Keratinocyte (primary cell): ENCODE data around the gene DUSP3. TPM values are rescaled to one million over a fixed set of nuclear protein-coding genes. Genes with fewer than 3 reads are reported as not detected.
A peak's percentile ranks its signal among the peaks of the same experiment; 100 is the strongest.

Experiments used
- DNase-seq: peaks from one replicate; pipeline ENCODE4 v3.0.0-alpha.2; 2011; ENCODE audit warnings: low read depth, missing footprints, low spot score
- FAIRE-seq: peaks from 2 replicates; lab custom pipeline; 2011; peaks lifted over from hg19 to GRCh38; lab: Jason Lieb, UNC
- H2AFZ ChIP-seq: 2 replicates; pipeline ENCODE4 v1.6.0; 2012; ENCODE audit warnings: low read length, control low read depth, inconsistent platforms; ENCODE audit not compliant: control insufficient read depth
- H3K27ac ChIP-seq: 2 replicates; pipeline ENCODE4 v1.5.1; 2011; ENCODE audit warnings: low read length; ENCODE audit not compliant: control insufficient read depth, insufficient read depth
- H3K27me3 ChIP-seq: 3 replicates; pipeline ENCODE4 v1.6.0; 2011; ENCODE audit warnings: low read length; ENCODE audit not compliant: control insufficient read depth, insufficient read depth; ENCODE audit errors: extremely low read depth
- H3K36me3 ChIP-seq, 2 experiments: 2 replicates in 1 of 2; 3 replicates in 1 of 2; pipeline ENCODE4 v1.5.1; 2011; ENCODE audit warnings: low read length in 2 of 2, mild to moderate bottlenecking in 1 of 2; ENCODE audit not compliant: control insufficient read depth in 2 of 2, insufficient read depth in 2 of 2; ENCODE audit errors: extremely low read depth in 1 of 2
- H3K4me1 ChIP-seq: 3 replicates; pipeline ENCODE4 v1.5.1; 2011; ENCODE audit warnings: low read length; ENCODE audit not compliant: control insufficient read depth, insufficient read depth; ENCODE audit errors: extremely low read depth
- H3K4me2 ChIP-seq: 3 replicates; pipeline ENCODE4 v1.6.0; 2011; ENCODE audit warnings: low read depth, low read length; ENCODE audit not compliant: control insufficient read depth, insufficient read depth; ENCODE audit errors: extremely low read depth
- H3K4me3 ChIP-seq, 3 experiments: fragments of 200-600 bp in 1 of 3; sonication (generic) in 1 of 3; 2 replicates in 2 of 3; 3 replicates in 1 of 3; pipeline ENCODE4 v1.5.1; 2011 to 2016; ENCODE audit warnings: low read length in 3 of 3, mild to moderate bottlenecking in 3 of 3, control low read depth in 2 of 3, inconsistent platforms in 1 of 3, low read depth in 1 of 3, mixed read lengths in 1 of 3, mixed run types in 1 of 3, moderate library complexity in 1 of 3; ENCODE audit not compliant: control insufficient read depth in 2 of 3, insufficient read depth in 2 of 3; ENCODE audit errors: extremely low read depth in 1 of 3
- H3K79me2 ChIP-seq: 2 replicates; pipeline ENCODE4 v1.6.0; 2012; ENCODE audit warnings: low read length; ENCODE audit not compliant: control insufficient read depth, insufficient read depth
- H3K9ac ChIP-seq: 3 replicates; pipeline ENCODE4 v1.6.0; 2011; ENCODE audit warnings: low read length; ENCODE audit not compliant: control insufficient read depth, insufficient read depth; ENCODE audit errors: extremely low read depth
- H3K9me1 ChIP-seq: 3 replicates; pipeline ENCODE4 v1.6.0; 2011; ENCODE audit warnings: low read length; ENCODE audit not compliant: control insufficient read depth, insufficient read depth; ENCODE audit errors: extremely low read depth
- H3K9me3 ChIP-seq: 2 replicates; pipeline ENCODE4 v1.5.1; 2012; ENCODE audit warnings: low read depth, low read length; ENCODE audit not compliant: control insufficient read depth
- H4K20me1 ChIP-seq: 3 replicates; pipeline ENCODE4 v1.6.0; 2011; ENCODE audit warnings: low read length; ENCODE audit not compliant: control insufficient read depth, insufficient read depth; ENCODE audit errors: extremely low read depth
- CTCF ChIP-seq, 3 experiments: IDR thresholded peaks in 1 of 3; conservative IDR thresholded peaks in 1 of 3; optimal IDR thresholded peaks in 1 of 3; 2 replicates in 2 of 3; 3 replicates in 1 of 3; pipeline versions ENCODE3 to v1.5.1; 2011; ENCODE audit warnings: low read length in 3 of 3, mild to moderate bottlenecking in 3 of 3, moderate library complexity in 2 of 3, control low read depth in 1 of 3, inconsistent platforms in 1 of 3; ENCODE audit not compliant: insufficient read depth in 2 of 3; ENCODE audit errors: extremely low read depth in 1 of 3
- EZH2 ChIP-seq: IDR thresholded peaks from one replicate; pipeline ENCODE4 v1.6.1; 2012; ENCODE audit warnings: inconsistent platforms, mild to moderate bottlenecking, low read length, moderate library complexity
- dilution Hi-C: fragments of 300-500 bp; cut with MboI; formaldehyde crosslinking; loops from one replicate; pipeline ENCODE4 v1.7.0; 2020; ENCODE audit warnings: low sequenced_read_pairs; ENCODE audit not compliant: extremely low pct_ligation_motif_present
- polyA plus RNA-seq, 5 experiments: library from polyadenylated mRNA; depleted of rRNA in 3 of 5; stranded (reverse) in 3 of 5; stranded (forward) in 1 of 5; unstranded in 1 of 5; fragments of >200 nt; gene quantifications; 1 replicate in 1 of 5; 2 replicates in 3 of 5; 3 replicates in 1 of 5; pipeline versions ENCODE4 v1.2.1 to v1.2.3, GENCODE V29; 2011 to 2012; ENCODE audit warnings: missing spikeins in 2 of 5, low read depth in 1 of 5, low replicate concordance in 1 of 5

Gene DUSP3
- polyA plus RNA-seq, 1 donor (not counting 4 experiments of a cell fraction or from before 2014, with no cell fraction given), result 39.2 TPM

DNA sequence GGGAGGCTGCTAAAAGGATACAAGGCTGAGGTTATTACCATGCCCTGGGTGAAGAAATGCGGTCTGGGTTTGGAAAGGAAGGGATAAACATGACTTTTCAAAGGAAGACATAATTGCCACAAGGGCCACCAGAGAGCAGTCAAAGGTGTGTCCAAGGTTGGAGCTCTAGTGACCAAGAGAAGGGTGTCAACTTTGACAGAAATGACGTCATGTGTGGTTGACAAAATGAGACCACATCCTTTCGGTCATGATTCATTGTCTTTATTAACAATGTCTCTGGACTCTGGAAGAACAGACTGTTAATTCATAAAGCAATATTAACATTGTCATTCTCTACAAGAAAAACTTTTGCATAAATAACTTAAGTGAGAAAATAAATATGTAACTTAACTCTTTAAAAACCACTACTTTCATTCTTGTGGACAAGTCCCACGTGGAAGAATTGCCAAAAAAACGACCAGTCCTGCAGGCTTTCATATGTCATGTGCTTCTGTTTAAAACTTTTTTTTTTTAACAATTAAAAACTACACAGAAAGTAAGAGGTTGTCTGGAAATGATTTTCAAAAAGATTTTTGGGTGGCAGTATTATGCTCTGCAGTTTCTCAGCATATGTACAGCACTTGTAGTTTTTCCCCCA lies 25.2 kb downstream of the DUSP3 start:
- Histone ChIP-seq H3K4me1 (peaks cover 30% of the 10 kb centered on the region), H3K9me3 (no peaks in the 10 kb centered on the region), H3K36me3 (no peaks in the 10 kb centered on the region), H3K4me2 (no peak overlapping the region), H2AFZ (no peak overlapping the region), H4K20me1 (no peaks in the 10 kb centered on the region), H3K27me3 (peaks cover 11% of the 10 kb centered on the region), H3K9me1 (no peaks in the 10 kb centered on the region), H3K4me3 (no peak overlapping the region), H3K9ac (no peak overlapping the region), H3K27ac (no peak overlapping the region), H3K79me2 (no peaks in the 10 kb centered on the region)
- no peak for DNase-seq
- dilution Hi-C loops, result no loop called here
- peak; percentile 67 for FAIRE-seq
- TF ChIP-seq EZH2 (no peak), CTCF (optimal IDR thresholded peaks at IDR 0.05 in 1 of 3, IDR thresholded peaks at IDR 0.05 in 1 of 3, conservative IDR thresholded peaks at IDR 0.05 in 1 of 3; ENCODE audit: extremely low read depth in 1 of 3, insufficient read depth in 2 of 3, low read length in 3 of 3) (no peak)

DNA sequence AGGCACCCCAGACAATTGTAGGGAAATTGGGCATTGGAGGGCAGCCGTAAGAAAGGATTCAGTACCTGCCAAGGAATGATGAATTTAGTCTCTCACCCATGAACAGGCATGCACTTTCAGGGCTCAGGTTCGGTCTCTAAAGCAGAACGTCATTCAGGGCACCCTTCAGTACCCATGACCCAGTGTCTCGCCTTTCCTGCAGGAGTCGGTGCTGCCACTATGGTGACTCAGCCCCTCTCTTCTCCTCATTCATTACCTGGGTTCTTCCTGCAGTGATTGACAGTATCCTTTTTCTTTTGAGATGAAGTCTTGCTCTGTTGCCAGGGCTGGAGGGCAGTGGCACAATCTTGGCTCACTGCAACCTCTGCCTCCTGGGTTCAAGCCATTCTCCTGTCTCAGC lies 28.6 kb downstream of the DUSP3 start:
- no peak for FAIRE-seq
- peak overlapping the region; percentile 68 for H3K27ac ChIP-seq
- peak overlapping the region; percentile 89 for H3K4me2 ChIP-seq
- no peaks in the 10 kb centered on the region for H3K79me2 ChIP-seq
- peak overlapping the region; percentile 89 for H2AFZ ChIP-seq
- TF ChIP-seq CTCF (optimal IDR thresholded peaks at IDR 0.05 in 1 of 3, IDR thresholded peaks at IDR 0.05 in 1 of 3, conservative IDR thresholded peaks at IDR 0.05 in 1 of 3; ENCODE audit: extremely low read depth in 1 of 3, insufficient read depth in 2 of 3, low read length in 3 of 3) (no peak), EZH2 (no peak)
- no peaks in the 10 kb centered on the region for H4K20me1 ChIP-seq
- dilution Hi-C loops, result no loop called here
- H3K9ac ChIP-seq, result no peak overlapping the region
- H3K4me3 ChIP-seq, result peak overlapping the region in 2 of 3 experiments; percentile 27 to 57
- no peaks in the 10 kb centered on the region for H3K9me1 ChIP-seq
- H3K4me1 ChIP-seq, result peaks cover 28% of the 10 kb centered on the region
- no peaks in the 10 kb centered on the region for H3K27me3 ChIP-seq
- no peaks in the 10 kb centered on the region for H3K9me3 ChIP-seq
- DNase-seq, result no peak
- no peaks in the 10 kb centered on the region for H3K36me3 ChIP-seq
